HL-60 (cell line): ENCODE measurements around the gene VRK3.

Source experiments
- CTCF ChIP-seq: IDR thresholded peaks from one replicate; pipeline ENCODE4 v1.5.1; 2011; ENCODE audit warnings: low read length, control low read depth, inconsistent platforms; ENCODE audit not compliant: insufficient read depth
- GABPA ChIP-seq: IDR thresholded peaks from 2 replicates; pipeline ENCODE4 v1.6.1; 2012; ENCODE audit warnings: low read depth
- POLR2AphosphoS5 ChIP-seq: IDR thresholded peaks from 2 replicates; pipeline ENCODE4 v1.6.1; 2012; ENCODE audit warnings: low read depth
- REST ChIP-seq: IDR thresholded peaks from 2 replicates; pipeline ENCODE4 v1.6.1; 2012; ENCODE audit warnings: low read depth; ENCODE audit not compliant: insufficient replicate concordance
- SPI1 ChIP-seq: IDR thresholded peaks from 2 replicates; pipeline ENCODE4 v1.6.1; 2012; ENCODE audit warnings: low read depth, mild to moderate bottlenecking, borderline replicate concordance

GRCh38 chr19:49953416-49953815 is 71.8 kb downstream of the VRK3 start:
- no peak for TF ChIP-seq POLR2AphosphoS5
- TF ChIP-seq CTCF: no peak
- no peak for TF ChIP-seq GABPA
- peak; percentile 24 for TF ChIP-seq REST
- TF ChIP-seq SPI1: peak; percentile 89
